K562 (cell line): ENCODE results near the gene AHCYL2. TPM values are rescaled to one million over a fixed set of nuclear protein-coding genes. Genes with fewer than 3 reads are reported as not detected.
A peak's percentile ranks its signal among the peaks of the same experiment; 100 is the strongest.

Experiments used
- AFF1 ChIP-seq, 2 experiments: fragments of 450-650 bp; IDR thresholded peaks; 2 replicates each; pipeline ENCODE4 v1.6.1; 2018; ENCODE audit warnings: mild to moderate bottlenecking in 2 of 2, low read depth in 1 of 2; ENCODE audit not compliant: partially characterized antibody in 2 of 2
- ILK ChIP-seq: fragments of 450-650 bp; IDR thresholded peaks from 2 replicates; pipeline ENCODE4 v1.6.1; 2016; ENCODE audit warnings: missing genetic modification characterization, low read depth, mild to moderate bottlenecking, missing compliant biosample characterization, moderate library complexity, borderline replicate concordance
- IRF2 ChIP-seq: sonication (generic); formaldehyde crosslinking; IDR thresholded peaks from 2 replicates; pipeline ENCODE4 v1.8.1; 2022; ENCODE audit warnings: mild to moderate bottlenecking, missing genetic modification reagents
- KLF13 ChIP-seq: fragments of 450-650 bp; IDR thresholded peaks from 2 replicates; pipeline ENCODE4 v1.6.1; 2016; ENCODE audit warnings: missing genetic modification characterization, low read depth, mild to moderate bottlenecking, missing compliant biosample characterization, moderate library complexity, borderline replicate concordance
- MTA1 ChIP-seq: fragments of 450-650 bp; IDR thresholded peaks from 2 replicates; pipeline ENCODE4 v1.6.1; 2017; ENCODE audit warnings: borderline replicate concordance
- NCOA2 ChIP-seq, 2 experiments: fragments of 450-650 bp; IDR thresholded peaks; 2 replicates each; pipeline ENCODE4 v1.6.1; 2018; ENCODE audit warnings: mild to moderate bottlenecking in 2 of 2, moderate library complexity in 1 of 2; ENCODE audit not compliant: partially characterized antibody in 2 of 2
- NELFE ChIP-seq: IDR thresholded peaks from 2 replicates; pipeline ENCODE4 v1.6.1; 2011; ENCODE audit warnings: mild to moderate bottlenecking; ENCODE audit not compliant: insufficient read depth, insufficient read length
- TRIM28 ChIP-seq: fragments of 450-650 bp; IDR thresholded peaks from 2 replicates; pipeline ENCODE4 v1.6.1; 2017
- TSHZ1 ChIP-seq: fragments of 250-450 bp; sonication (Bioruptor Pico); IDR thresholded peaks from 2 replicates; pipeline ENCODE4 v1.4.0; 2020; ENCODE audit warnings: mild to moderate bottlenecking, moderate library complexity
- ZBTB8A ChIP-seq: fragments of 450-650 bp; IDR thresholded peaks from 2 replicates; pipeline ENCODE4 v1.6.1; 2018; ENCODE audit warnings: mild to moderate bottlenecking, moderate library complexity; ENCODE audit not compliant: partially characterized antibody
- ZNF263 ChIP-seq: sonication (generic); formaldehyde crosslinking; IDR thresholded peaks from 2 replicates; pipeline ENCODE4 v1.8.0; 2022; ENCODE audit warnings: mild to moderate bottlenecking, missing genetic modification reagents, borderline replicate concordance
- ZNF280B ChIP-seq: fragments of 250-450 bp; sonication (Bioruptor Pico); IDR thresholded peaks from 2 replicates; pipeline ENCODE4 v1.5.1; 2021; ENCODE audit warnings: mild to moderate bottlenecking
- polyA plus RNA-seq, 8 experiments: library from polyadenylated mRNA; depleted of rRNA in 4 of 8; stranded (reverse) in 5 of 8; unstranded in 3 of 8; fragments of >200 nt; fragmentation: Nextera tagmentation in 2 of 8; fragmentation: Illumina TruSeq in 1 of 8; extraction: Ambion mirVana in 2 of 8; extraction: Trizol in 1 of 8; gene quantifications; 2 replicates each; pipeline versions ENCODE4 v1.2.1 to v1.2.3, GENCODE V29; 2011 to 2014; ENCODE audit warnings: inconsistent platforms in 1 of 8, missing spikeins in 1 of 8
- total RNA-seq, 7 experiments: library from RNA; depleted of rRNA in 6 of 7; stranded (reverse); fragments of >200 nt in 6 of 7; fragmentation: Illumina TruSeq in 2 of 7; extraction: Trizol in 2 of 7; gene quantifications; 2 replicates each; pipeline versions ENCODE4 v1.2.1 to v1.2.3, GENCODE V29; 2011 to 2021; ENCODE audit warnings: low replicate concordance in 1 of 7

AHCYL2 gene
- total and polyA plus RNA-seq, 9 of the 15 experiments (the other 6 are each of a cell fraction or from before 2014, with no cell fraction given), result 0.93 to 10.5 (median 5.2) TPM

- no peak for TF ChIP-seq TSHZ1 (CRISPR knock-in tag)
- TF ChIP-seq AFF1 (IDR thresholded peaks at IDR 0.05; ENCODE audit: low read depth in 1 of 2, partially characterized antibody in 2 of 2), result peak; percentile 89 to 100
- TF ChIP-seq MTA1, result peak; percentile 87; the same call in 1 of the 2 replicates
- TF ChIP-seq ZBTB8A, result no peak
- TF ChIP-seq NELFE, result no peak
- no peak for TF ChIP-seq ILK
- no peak for TF ChIP-seq NCOA2 (IDR thresholded peaks at IDR 0.05; ENCODE audit: partially characterized antibody in 2 of 2)
- TF ChIP-seq ZNF263 (CRISPR knock-in tag), result peak; percentile 90; the same call in 1 of the 2 replicates
- no peak for TF ChIP-seq IRF2 (CRISPR knock-in tag)
- no peak for TF ChIP-seq ZNF280B (CRISPR knock-in tag)
- peak; percentile 81; the same call in 1 of the 2 replicates for TF ChIP-seq KLF13 (tag)
- peak; percentile 75 for TF ChIP-seq TRIM28
Measured at GRCh38 chr7:129224251-129225205, at the start of gene AHCYL2 (continued).
